Ovary (tissue), 3 donors: ENCODE results near the gene TEKT3.

Experiments
- POLR2A ChIP-seq: fragments of 450-650 bp; IDR thresholded peaks from one replicate; pipeline ENCODE4 v1.6.1; 2017; ENCODE audit warnings: antibody characterized with exemption, mild to moderate bottlenecking, moderate library complexity
- TF ChIP-seq, protein P1 (sequence below), 3 donors: fragments of 450-650 bp in 2 of 3; fragments of 200-600 bp in 1 of 3; IDR thresholded peaks; one replicate each; pipeline versions ENCODE4 v1.5.1 to v1.8.0; 2016 to 2022; ENCODE audit warnings: antibody characterized with exemption in 3 of 3, mild to moderate bottlenecking in 1 of 3
- donor health status: DM: no; HTN: no; CAD: no.

DNA sequence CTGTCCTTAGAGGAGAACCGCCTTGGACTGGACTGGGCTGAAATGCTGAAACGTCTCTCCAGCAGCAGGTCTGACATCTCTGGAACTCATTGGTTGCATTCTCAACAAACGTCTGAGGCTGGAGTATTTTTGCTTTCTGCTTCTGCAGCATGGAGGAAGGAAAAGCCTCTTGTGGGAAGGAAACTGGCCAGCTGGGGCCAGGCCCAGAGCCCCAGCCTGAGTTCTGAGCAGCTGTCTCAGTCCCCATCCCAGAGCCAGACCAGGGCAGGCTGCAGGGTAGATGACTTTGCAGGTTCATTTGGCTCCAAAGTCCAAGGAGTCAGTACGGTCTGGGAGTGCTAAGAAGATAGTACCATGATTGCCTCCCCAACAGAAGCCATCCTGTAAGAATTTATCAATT lies 18.3 kb downstream of the TEKT3 start:
- TF ChIP-seq POLR2A, result no peak
- TF ChIP-seq, protein P1, sequence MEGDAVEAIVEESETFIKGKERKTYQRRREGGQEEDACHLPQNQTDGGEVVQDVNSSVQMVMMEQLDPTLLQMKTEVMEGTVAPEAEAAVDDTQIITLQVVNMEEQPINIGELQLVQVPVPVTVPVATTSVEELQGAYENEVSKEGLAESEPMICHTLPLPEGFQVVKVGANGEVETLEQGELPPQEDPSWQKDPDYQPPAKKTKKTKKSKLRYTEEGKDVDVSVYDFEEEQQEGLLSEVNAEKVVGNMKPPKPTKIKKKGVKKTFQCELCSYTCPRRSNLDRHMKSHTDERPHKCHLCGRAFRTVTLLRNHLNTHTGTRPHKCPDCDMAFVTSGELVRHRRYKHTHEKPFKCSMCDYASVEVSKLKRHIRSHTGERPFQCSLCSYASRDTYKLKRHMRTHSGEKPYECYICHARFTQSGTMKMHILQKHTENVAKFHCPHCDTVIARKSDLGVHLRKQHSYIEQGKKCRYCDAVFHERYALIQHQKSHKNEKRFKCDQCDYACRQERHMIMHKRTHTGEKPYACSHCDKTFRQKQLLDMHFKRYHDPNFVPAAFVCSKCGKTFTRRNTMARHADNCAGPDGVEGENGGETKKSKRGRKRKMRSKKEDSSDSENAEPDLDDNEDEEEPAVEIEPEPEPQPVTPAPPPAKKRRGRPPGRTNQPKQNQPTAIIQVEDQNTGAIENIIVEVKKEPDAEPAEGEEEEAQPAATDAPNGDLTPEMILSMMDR (IDR thresholded peaks at IDR 0.05), result no peak
